Kidney tubule cell (primary cell): ENCODE data around the gene SZRD1.

Source experiments
- DNase-seq: peaks from one replicate; pipeline ENCODE4 v3.0.0-alpha.2; 2018; ENCODE audit warnings: low spot score

Gene SZRD1

DNA sequence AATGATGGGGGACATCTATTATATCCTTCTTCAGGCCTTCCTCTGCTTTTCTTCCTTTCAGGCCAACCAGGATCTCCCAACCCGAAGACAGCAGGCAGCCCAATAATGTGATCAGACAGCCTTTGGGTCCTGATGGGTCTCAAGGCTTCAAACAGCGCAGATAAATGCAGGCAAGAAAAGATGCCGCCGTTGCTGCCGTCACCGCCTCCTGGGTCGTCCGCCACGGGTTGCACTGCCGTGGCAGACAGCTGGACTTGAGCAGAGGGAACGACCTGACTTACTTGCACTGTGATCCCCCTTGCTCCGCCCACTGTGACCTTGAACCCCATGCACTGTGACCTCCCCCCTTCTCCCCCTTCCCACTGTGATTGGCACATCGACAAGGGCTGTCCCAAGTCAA, 27.9 kb downstream of the SZRD1 start:
- no peak for DNase-seq

DNA sequence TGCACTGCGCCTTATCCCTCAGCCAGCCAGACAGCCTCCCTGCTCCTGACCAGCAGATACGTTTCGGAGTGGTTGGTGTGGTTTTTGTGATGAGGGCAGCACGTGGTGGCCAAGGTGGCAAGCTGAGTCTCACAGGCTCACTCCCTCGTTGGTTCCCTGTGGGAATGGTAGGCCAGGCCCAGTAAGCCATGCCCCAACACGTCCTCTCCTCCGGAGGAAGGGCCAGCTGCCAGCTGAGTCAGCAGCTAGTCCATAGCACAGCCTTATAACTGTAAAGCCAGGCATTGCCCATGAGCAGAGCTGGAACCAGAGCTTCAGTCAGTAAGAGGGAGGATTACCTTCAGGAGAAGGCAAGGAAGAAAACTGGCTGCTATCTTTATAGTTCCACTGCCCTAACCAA, 29.5 kb downstream of the SZRD1 start:
- DNase-seq = peak; percentile 42

DNA sequence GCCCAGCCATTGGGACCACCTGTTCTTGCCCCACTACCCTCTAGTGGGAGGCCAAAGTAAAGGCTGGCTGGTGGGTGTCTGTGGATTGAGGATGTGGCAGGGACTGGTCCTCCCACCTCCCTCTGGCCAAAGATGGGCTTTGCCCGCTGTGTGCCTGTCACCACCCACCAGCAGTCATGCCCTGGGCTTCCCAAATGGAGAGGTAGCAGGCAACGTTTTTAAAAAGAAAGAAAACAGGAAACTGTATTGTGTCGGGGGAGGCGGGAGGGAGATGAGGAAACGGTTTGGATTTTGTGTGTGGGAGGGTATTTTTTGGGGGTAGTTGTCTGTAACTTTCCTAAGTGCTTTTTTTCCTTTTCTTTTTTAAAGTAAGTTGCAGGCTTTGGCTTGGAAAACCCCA, 30.1 kb downstream of the SZRD1 start:
- no peak for DNase-seq

DNA sequence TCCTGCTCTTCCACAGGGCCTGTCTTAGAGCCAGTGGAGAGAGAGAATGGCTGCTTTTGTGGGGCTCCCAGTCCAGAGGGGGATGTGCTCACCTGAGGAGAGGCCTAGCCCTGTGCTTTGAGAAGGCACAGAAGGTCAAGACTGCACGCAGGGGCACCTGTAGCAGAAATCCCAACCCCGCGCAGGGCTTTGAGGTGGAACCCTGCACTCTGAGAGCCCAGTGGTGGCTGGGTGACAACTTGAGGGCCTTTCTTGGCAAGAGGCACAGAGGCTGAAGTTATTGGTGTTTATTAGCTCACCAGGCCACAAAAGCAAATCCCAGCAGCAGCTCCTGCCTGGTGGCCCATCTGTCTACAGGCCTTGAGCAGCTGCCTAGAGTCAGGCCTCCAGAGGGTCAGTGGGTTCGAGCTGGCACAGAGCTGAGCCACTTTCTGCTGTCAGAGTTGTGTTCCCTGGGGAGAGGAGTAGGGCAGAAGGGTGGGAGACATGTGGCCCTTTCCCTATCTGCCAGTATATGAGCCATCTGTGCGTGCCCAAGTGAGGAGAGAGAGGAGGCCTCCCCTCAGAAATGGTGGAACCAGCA, 31.4 kb downstream of the SZRD1 start:
- no peak for DNase-seq

DNA sequence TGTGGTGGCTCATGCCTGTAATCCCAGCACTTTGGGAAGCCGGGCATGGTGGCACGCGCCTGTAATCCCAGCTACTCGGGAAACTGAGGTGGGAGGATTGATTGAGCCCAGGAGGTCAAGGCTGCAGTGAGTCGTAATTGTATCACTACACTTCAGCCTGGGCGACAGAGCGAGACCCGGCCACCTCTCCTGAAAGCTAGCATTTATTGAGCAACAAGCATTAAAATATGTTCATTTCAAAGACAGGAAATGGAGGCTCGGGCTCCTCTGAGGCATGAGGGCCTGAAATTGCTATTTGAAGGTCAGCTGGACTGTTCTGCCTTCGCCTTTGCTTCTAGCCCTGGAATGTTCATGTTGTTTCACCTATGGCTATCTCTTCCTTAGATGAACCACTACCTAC, 35.7 kb downstream of the SZRD1 start:
- peak; percentile 64 for DNase-seq

DNA sequence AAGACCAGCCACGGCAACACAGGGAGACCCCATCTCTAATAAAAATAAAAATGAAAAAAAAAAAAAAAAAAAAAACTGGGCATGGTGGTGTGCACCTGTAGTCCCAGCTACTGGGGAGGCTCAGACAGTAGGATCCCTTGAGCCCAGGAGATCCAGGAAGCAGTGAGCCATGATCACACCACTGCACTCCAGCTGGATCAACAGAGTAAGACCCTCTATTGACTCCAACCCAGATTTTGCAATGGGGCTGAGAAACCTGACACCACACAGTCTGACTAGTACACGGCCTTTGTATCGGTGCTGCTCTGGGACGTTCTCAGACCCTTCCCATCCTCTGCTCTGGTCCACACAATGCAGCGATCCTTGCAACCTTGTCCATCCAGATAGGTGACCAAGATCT, 38.4 kb downstream of the SZRD1 start:
- DNase-seq = no peak

DNA sequence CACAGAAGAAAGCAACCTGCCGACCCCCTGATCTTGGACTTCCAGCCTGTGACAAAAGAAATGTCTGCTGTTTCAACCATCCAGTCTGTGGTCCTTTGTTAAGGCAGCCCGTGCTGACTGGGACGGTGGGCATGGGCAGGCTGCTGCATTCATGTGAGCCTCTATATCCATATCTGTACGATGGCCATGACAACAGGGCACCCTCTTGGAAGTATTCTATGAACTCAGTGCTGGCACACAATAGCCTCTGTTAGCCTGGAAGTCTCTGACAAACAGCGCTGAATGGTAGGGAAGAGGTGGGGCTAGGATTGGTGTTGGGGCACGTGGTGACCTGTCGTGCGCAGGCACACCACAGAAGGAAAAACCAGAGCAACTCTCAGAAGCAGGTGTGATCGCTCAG, 39.8 kb downstream of the SZRD1 start:
- DNase-seq = no peak

DNA sequence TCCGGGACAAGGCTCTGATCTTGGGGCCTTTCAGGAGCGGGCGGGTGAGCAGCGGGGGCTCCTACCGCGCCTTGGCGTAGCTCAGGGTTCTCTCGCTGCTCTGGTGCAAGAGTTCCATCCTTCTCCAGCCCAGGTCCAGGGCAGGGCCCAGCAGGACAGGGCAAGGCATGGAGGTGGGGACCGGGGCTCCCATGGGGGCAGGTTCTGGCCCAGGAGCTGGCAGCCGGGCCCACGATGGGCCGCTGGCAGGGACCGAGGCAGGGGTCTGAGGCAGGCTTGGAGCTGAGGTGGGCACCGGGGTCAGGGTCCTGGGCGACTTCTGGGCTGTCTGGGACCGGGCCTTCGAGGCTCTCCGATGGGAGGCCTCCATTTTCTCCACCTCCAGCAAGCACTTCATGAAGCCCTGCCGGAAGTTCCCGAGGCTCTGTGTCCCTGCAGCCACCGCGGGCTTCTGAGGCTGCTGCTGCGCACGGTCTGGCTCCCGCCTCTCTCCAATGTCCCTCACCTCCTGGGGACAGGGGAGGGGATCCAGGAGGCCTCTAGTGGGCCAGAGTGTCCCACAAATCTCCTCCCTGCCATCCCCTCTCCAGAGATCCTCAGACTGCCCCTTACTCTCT, 42.6 kb downstream of the SZRD1 start:
- no peak for DNase-seq

DNA sequence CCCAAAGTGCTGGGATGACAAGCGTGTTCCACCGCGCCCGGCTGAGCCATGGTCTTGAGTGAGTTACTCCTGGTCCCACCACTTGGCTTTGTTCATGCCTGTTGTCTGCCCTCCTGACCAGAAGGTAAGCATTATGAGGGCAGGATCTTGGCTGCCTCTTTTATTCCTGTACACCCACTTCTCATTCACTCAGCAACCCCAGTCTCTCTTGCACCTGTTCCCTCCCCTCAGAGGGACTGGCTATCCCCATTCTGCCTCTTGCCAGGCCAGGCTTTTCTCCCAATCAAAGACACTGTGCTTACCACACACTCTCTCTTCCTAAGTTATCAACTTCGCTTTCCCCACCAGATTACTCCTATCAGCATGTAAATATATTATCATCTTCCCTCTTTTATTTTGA, 43.8 kb downstream of the SZRD1 start:
- DNase-seq = no peak

DNA sequence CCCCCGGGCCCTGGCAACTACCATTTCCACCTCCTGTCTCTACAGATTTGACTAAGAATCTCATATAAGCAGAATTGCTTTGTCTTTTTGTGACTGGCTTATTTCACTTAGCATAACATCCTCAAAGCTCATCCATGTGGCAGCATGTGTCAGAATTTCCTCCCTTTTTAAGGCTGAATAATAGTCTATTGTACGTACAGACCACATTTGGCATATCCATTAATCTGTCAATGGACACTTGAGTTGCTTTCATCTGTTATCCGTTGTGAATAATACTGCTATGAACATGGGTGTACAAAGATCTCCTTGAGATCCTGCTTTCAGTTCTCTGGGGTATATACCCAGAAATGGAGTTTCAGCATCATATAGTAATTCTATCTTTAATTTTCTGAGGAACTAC, 46.1 kb downstream of the SZRD1 start:
- no peak for DNase-seq

DNA sequence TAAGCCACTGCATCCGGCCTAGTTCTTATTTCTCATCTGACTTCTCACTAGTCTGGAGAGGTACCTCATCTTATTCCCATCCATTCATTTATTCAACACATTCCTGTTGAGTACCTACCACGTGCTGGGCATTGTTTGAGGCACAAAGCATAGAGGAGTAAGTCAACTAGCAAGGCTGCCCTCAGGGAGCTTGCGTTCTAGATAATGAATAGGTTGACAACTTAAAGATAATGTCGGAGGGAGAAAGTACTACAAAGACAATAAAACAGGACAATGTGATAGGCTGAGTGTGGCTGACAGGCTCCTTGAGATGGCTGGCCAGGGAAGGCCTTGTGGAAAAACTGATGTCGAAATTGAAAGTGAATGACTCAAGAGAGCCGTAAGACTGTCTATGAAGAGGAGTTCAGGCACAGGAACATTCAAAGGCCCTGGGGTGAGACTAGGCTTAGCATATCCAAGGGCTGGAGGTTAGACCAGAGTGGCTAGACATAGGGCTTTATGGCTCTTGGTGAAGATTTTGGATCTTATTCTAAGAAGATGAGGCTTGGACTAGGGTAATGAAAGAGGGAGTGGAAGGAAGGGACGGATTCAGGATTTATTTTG, 51.9 kb downstream of the SZRD1 start:
- DNase-seq = no peak

DNA sequence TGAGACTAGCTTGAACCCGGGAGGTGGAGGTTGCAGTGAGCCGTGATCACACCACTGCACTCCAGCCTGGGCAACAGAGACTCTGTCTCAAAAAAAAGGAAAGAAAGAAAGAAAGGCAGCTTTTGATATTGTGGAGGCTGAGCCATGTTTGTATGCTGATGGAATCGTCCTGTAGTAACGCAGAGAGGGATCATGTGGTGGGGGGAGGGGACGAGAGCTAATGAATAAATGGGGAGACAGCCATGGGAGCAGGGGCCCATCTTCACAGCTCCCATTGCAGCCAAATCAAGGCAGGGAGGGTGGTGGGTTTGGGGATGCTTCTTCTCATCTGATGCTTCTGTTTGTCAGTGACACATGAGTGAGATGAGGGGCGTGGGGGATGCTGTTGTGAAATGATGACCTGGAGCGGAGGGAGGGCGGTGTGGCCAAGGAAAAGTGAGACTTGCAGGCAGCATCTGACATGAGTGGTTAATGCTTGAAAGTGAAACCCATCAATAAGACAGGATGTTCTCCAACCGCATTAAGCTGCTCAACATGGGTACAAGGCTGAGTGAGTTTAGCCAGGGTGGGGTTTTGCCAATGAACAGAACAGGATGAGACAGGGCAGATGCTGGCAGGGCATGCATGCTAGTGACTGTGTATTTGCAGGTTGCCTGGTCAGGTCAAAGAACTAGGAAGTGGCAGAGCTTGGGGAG, 53.5 kb downstream of the SZRD1 start:
- peak; percentile 28 for DNase-seq

DNA sequence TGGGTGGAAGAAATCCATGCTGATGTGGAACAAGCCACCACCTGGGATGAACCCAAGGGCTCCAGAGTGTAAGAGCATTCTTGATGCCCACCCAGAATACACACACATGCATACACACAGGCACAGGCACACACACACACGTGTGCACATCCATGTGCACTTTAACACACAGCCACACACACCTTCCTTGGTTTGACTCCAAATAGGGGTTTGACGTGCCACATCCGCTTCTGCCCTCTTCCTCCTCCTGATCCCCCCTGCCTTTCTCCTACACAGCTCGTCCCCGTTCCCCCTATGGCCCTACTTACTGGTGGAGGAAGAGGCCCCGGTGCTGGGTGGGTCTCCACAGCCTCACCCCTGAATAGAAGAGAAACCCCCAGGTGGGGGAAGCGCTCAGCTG, 54.2 kb downstream of the SZRD1 start:
- no peak for DNase-seq

DNA sequence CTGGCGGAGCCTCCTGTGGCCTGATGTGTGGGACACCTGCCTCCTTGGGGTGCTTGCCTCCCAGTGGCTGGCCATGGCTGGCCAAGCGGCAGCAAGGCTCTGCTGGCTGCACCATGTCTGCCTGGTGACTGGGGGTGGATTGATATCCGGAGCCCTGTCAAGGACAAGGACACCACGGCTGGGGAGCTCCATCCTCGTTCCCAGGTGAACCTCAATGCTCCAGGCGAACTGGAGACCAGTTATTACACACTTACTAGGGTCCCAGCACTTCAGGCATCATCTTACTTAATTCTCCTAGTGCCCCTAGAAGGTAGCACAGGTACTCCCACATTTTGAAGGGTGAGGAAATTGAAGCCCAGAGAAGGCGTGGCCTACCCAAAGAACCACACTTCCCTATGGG, 55.0 kb downstream of the SZRD1 start:
- no peak for DNase-seq

DNA sequence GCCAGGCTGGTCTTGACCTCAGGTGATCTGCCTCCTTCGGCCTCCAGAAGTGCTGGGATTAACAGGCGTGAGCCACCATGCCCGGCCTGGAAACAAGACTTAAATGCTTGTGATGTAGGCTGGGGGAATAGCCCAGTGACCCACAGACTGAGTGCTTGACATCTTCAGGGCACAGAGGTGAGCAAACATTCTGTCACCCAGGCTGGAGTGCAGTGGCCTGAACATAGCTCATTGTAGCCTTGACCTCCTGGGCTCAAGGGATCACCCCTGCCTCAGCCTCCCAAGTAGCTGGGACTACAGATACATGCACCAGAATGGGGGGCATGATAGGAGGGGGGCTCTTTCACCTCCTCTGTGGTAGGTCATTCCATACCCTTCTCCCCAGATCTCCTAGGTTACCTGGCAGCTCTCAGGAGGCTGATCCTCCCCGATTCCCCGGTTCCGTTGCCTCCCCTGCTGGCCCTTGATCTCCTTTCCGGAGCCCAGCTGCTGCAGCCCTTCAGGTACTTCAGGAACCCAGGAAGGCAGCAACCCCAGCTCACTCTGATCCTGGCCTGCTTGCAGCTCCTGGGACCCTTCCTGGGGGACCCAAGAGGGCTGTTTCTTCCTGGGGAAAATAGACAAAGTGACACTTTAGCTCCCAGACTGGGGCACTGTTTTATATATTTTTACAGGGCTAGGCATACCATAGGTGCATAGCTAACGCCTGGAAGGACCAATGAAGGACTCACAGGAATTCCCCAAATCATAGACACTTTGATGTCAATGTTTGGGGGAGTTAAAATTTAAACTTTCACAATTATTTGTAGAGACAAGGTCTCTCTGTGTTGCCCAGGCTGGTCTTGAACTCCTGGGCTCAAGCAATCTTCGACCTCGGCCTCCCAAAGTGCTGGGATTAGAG, 58.3 kb downstream of the SZRD1 start:
- no peak for DNase-seq

DNA sequence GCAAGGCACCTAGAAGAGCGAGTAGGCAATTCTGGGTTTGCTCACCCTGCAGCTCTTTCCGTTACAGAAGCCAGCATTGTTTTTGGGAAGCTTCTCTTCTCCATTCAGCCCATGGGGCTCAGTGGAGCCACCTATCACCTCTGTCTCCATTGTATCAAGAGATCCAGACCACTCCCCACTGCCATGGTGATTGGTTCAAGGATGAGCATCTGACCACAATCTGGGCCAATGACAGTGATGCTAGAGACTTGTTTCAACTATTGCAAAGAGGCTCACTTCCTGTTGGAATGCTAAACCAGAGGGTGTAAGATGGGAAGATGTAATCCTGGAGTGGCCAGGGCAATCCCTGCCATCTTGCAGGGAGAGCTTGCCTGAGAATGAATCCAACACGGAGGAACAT, 63.6 kb downstream of the SZRD1 start:
- DNase-seq = no peak

DNA sequence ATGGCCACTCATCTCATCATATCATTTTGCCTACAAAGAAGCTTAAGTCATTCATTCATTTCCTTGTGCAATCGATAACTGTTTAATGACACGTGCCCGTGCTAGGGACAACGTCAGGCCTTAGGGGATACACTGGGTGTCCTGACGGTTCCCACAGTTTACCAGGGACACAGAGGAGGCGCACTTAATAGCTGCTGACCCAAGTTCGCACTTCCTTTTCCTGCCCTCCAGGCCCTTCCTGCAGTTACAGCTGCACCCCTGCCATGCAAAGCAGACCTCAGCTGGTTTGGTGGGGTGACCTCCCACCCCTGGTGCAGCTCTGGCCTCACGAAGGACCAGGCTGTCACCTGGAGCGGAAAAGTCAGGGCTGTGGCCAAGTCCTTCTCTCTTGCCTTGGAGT, 66.0 kb downstream of the SZRD1 start:
- DNase-seq = no peak

DNA sequence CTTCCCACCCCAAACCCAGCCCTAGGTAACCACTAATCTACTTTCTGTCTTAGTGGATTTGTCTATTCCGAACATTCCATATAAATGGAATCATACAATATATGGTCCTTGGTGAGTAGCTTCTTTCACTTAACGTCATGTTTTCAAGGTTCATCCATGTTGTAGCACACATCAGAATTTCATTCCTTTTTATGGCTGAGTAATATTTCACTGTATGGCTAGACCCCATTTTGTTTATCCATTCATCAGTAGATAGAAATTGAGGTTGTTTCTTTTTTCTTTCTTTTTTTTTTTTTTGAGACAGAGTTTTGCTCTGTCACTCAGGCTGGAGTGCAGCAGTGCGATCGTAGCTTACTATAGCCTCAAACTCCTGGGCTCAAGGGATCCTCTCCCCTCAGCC, 67.0 kb downstream of the SZRD1 start:
- no peak for DNase-seq

DNA sequence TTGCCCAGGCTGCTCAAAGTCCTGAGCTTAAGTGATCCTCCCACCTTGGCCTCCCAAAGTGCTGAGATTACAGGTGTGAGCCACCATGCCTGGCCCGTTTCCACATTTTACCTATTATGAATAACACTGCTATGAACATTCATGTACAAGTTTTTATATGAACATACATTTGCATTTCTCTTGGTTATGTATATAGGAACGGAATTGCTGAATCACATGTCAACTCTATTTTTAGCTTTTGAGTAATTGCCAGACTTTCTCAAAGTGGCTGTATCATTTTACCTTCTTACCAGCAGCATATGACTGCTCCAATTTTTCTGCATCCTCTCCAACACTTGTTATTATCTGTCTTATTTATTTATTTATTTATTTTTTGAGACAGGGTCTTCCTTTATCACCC, 67.5 kb downstream of the SZRD1 start:
- DNase-seq = no peak

DNA sequence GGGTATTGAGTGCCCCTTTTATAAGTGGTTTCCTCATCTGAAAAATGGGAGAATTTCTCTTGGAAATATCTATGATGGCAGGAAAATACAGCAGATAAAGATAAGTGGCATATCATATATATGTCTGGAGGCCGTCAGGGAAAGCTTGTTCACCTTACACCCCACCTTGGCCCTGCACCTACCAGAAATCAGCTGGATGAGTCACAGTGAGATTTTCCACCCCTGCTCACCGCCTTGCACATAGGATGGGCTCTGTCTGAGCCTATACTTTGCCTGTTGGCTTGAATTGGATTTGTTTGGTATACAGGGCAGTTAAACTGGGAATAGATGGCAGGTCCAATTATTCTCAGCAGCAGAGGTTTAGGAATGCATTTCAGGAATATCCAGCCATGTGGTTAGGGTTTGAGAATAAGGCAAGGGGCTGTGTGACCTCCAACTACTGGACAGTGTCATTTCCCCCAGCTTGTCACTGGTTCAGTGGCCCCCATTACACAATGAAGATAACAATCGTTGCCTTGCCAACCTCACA, 70.0 kb downstream of the SZRD1 start, which contains the start of gene SPATA21:
TSS of gene SPATA21 (minus strand) at position 479 of the 529 bp plus-strand sequence. CDS start 6,053 bp downstream, outside the sequence.
- no peak for DNase-seq

DNA sequence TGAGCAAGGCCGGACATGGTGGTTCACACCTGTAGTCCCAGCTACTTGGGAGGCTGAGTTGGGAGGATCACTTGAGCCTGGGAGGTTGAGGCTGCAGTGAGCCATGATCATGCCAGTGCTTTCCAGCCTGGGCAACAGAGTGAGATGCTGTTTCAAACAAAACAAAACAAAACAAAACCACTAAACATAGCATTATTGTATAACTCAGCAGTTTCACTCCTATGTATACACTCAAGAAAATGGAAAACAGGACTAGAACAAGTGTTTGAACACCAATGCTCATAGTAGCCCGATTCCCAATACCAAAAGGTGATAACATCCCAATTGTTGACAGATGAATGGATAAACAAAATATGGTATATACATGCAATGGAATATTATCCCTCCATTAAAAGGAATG, 71.5 kb downstream of the SZRD1 start:
- no peak for DNase-seq

DNA sequence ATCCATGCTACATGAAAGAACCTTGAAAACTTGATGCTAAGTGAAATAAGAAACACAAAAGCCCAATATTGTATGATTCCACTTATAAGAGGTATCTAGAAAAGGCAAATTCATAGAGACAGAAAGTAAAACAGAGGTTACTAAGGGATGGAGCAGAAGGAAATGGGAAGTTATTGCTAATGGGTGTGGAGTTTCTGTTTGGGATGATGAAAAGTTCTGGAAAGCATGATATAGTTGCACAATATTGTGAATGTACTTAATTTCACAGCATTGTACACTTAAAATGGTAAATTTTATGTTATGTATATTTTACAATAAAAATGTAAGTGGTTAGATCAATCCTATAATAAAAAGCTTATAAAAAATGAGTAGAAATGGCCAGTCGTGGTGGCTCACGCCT, 71.9 kb downstream of the SZRD1 start:
- DNase-seq = no peak
